ENCODE results near the gene TBCC.

Gene TBCC

GRCh38 chr6:42696526-42697267, 49.2 kb downstream of the TBCC start:
- no peak for TF ChIP-seq CSRNP3 (CRISPR knock-in tag; IDR thresholded peaks at IDR 0.05)
- no peak for TF ChIP-seq ZNF8 (CRISPR knock-in tag; IDR thresholded peaks at IDR 0.05)
- TF ChIP-seq CREB5 (CRISPR knock-in tag; IDR thresholded peaks at IDR 0.05; ENCODE audit: low read depth), result no peak
- TF ChIP-seq GLIS3 (CRISPR knock-in tag; IDR thresholded peaks at IDR 0.05), result no peak
- TF ChIP-seq ZFP30 (CRISPR knock-in tag; IDR thresholded peaks at IDR 0.05), result no peak
- TF ChIP-seq BACH2 (CRISPR knock-in tag; IDR thresholded peaks at IDR 0.05; ENCODE audit: borderline replicate concordance), result no peak
- TF ChIP-seq TOX (CRISPR knock-in tag; IDR thresholded peaks at IDR 0.05; ENCODE audit: borderline replicate concordance), result no peak
- no peak for TF ChIP-seq ZNF565 (CRISPR knock-in tag; conservative IDR thresholded peaks at IDR 0.05; ENCODE audit: low read depth)
- TF ChIP-seq ESRRG (CRISPR knock-in tag; IDR thresholded peaks at IDR 0.05), result no peak
- TF ChIP-seq ZNF70 (CRISPR knock-in tag; IDR thresholded peaks at IDR 0.05), result no peak
- no peak for TF ChIP-seq SNAI2 (CRISPR knock-in tag; IDR thresholded peaks at IDR 0.05)
- peak; percentile 14; the same call in 2 of the 3 replicates for ATAC-seq

- ATAC-seq, result peak; percentile 47
- TF ChIP-seq TOX (CRISPR knock-in tag; IDR thresholded peaks at IDR 0.05; ENCODE audit: borderline replicate concordance) (no peak), RARB (CRISPR knock-in tag; IDR thresholded peaks at IDR 0.05) (no peak), ZFP3 (CRISPR knock-in tag; IDR thresholded peaks at IDR 0.05) (no peak), ZC3H10 (CRISPR knock-in tag; IDR thresholded peaks at IDR 0.05) (no peak), TCF4 (CRISPR knock-in tag; IDR thresholded peaks at IDR 0.05; ENCODE audit: borderline replicate concordance) (no peak), SNAI2 (CRISPR knock-in tag; IDR thresholded peaks at IDR 0.05) (no peak), CREB5 (CRISPR knock-in tag; IDR thresholded peaks at IDR 0.05; ENCODE audit: low read depth) (no peak)
Measured at GRCh38 chr6:42694586-42694985, 51.3 kb downstream of the TBCC start.
